Natural killer cell treated with Interleukin-12 subunit alpha and Interleukin-12 subunit beta and Interleukin-15 and Interleukin-18, amount 100 ng/mL, for 72 hours (primary cell): Measurements from ENCODE around the gene DDC. TPM values are rescaled to one million over a fixed set of nuclear protein-coding genes. Genes with fewer than 3 reads are reported as not detected.

ENCODE experiments used
- ATAC-seq, 2 donors: fragments of 150-1000 bp; cut with Tn5 transposase in 1 of 2; sonication (Bioruptor Pico), chemical (Tn5 transposase) in 1 of 2; 2 replicates each; pipeline ENCODE4 v1.10.0; 2021
- DNase-seq: peaks from one replicate; pipeline ENCODE4 v3.0.0; 2022; ENCODE audit warnings: low spot score
- H3K27ac Mint-ChIP-seq, 2 donors: 1 replicate in 1 of 2; 2 replicates in 1 of 2; pipeline ENCODE4 v1.8.0; 2022; ENCODE audit warnings: mixed read lengths in 2 of 2, mild to moderate bottlenecking in 1 of 2, moderate library complexity in 1 of 2
- H3K27me3 Mint-ChIP-seq, 2 donors: 1 replicate in 1 of 2; 2 replicates in 1 of 2; pipeline ENCODE4 v1.8.0; 2022; ENCODE audit warnings: mixed read lengths in 2 of 2
- H3K36me3 Mint-ChIP-seq: one replicate; pipeline ENCODE4 v1.8.0; 2022; ENCODE audit warnings: mixed read lengths
- H3K4me1 Mint-ChIP-seq, 2 donors: 1 replicate in 1 of 2; 2 replicates in 1 of 2; pipeline ENCODE4 v1.8.0; 2022; ENCODE audit warnings: low read depth in 2 of 2, mixed read lengths in 2 of 2, mild to moderate bottlenecking in 1 of 2
- H3K4me3 Mint-ChIP-seq: one replicate; pipeline ENCODE4 v1.8.0; 2022; ENCODE audit warnings: mixed read lengths
- H3K9me3 Mint-ChIP-seq: 2 replicates; pipeline ENCODE4 v1.8.0; 2022; ENCODE audit warnings: mixed read lengths
- total RNA-seq, 2 donors: library from RNA; stranded (reverse); gene quantifications; one replicate each; pipeline ENCODE4 v1.2.3, GENCODE V29; 2022

The DDC gene, protein sequence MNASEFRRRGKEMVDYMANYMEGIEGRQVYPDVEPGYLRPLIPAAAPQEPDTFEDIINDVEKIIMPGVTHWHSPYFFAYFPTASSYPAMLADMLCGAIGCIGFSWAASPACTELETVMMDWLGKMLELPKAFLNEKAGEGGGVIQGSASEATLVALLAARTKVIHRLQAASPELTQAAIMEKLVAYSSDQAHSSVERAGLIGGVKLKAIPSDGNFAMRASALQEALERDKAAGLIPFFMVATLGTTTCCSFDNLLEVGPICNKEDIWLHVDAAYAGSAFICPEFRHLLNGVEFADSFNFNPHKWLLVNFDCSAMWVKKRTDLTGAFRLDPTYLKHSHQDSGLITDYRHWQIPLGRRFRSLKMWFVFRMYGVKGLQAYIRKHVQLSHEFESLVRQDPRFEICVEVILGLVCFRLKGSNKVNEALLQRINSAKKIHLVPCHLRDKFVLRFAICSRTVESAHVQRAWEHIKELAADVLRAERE
- total RNA-seq: not detected

GRCh38 chr7:50564640-50565558, at the start of gene DDC:
Gene DDC (minus strand): TSS chr7:50565405. CDS start chr7:50544085, 21,320 bp downstream.
- Mint-ChIP-seq H3K36me3 (no peaks in the 10 kb centered on the region), H3K4me1 (no peaks in the 10 kb centered on the region), H3K9me3 (no peaks in the 10 kb centered on the region), H3K27ac (no peak within 1 kb of the TSS), H3K4me3 (no peak within 1 kb of the TSS), H3K27me3 (peaks cover 5 to 23% of the 10 kb centered on the region in 2 donors)
- ATAC-seq (no peak), DNase-seq (no peak)

DNA sequence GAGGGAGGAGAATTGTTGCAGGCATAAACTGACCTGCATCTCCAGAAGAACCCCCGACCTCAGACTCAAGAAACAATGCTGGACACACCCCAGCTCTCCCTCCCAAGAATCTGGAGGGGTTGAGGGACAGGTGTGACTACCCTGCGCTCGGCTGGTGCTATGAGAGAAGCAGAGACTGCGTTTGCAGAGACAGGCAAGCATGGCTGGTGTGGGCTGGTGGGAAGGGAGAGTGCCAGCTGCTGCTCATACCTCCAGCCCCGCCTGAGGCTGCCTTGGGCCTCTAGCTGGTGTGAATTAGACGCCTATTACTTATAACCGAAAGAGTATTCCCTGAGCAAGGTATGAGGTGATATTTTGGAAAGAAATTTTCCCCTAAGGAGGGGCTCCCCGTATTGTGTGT, 48.3 kb upstream of the DDC start:
- peaks cover 38 to 46% of the 10 kb centered on the region in 2 donors for H3K4me1 Mint-ChIP-seq
- no peak for ATAC-seq
- H3K27ac Mint-ChIP-seq: no peak overlapping the region
- no peak for DNase-seq
- peaks cover 5% of the 10 kb centered on the region in 2 donors for H3K27me3 Mint-ChIP-seq
- H3K4me3 Mint-ChIP-seq: no peak overlapping the region
- no peaks in the 10 kb centered on the region for H3K9me3 Mint-ChIP-seq
- H3K36me3 Mint-ChIP-seq: no peaks in the 10 kb centered on the region

GRCh38 chr7:50612704-50613103, 47.5 kb upstream of the DDC start:
- Mint-ChIP-seq H3K4me1 (peaks cover 45 to 53% of the 10 kb centered on the region in 2 donors), H3K36me3 (peaks cover 5% of the 10 kb centered on the region), H3K9me3 (peaks cover 3% of the 10 kb centered on the region), H3K4me3 (no peak overlapping the region), H3K27ac (no peak overlapping the region), H3K27me3 (peaks cover 5% of the 10 kb centered on the region in 2 donors)
- ATAC-seq: no peak
- no peak for DNase-seq

- Mint-ChIP-seq H3K27ac (peak overlapping the region; percentile 2 to 6), H3K4me1 (peaks cover 48 to 57% of the 10 kb centered on the region in 2 donors), H3K4me3 (peak overlapping the region; percentile 58), H3K36me3 (peaks cover 9% of the 10 kb centered on the region), H3K27me3 (peaks cover 5% of the 10 kb centered on the region in 2 donors), H3K9me3 (peaks cover 6% of the 10 kb centered on the region)
- ATAC-seq (peak; percentile 87 to 88), DNase-seq (peak; percentile 77)
These were observed 45.5 kb upstream of the DDC start for GRCh38 chr7:50610521-50611277.

GRCh38 chr7:50608196-50608906, 43.1 kb upstream of the DDC start:
- Mint-ChIP-seq H3K27ac (peak overlapping the region; percentile 74 to 92), H3K9me3 (peaks cover 6% of the 10 kb centered on the region), H3K4me1 (peaks cover 38 to 51% of the 10 kb centered on the region in 2 donors), H3K4me3 (peak overlapping the region; percentile 57), H3K27me3 (peaks cover 5% of the 10 kb centered on the region in 2 donors), H3K36me3 (peaks cover 9% of the 10 kb centered on the region)
- DNase-seq (no peak), ATAC-seq (peak; percentile 63 to 73)

- Mint-ChIP-seq H3K27me3 (peaks cover 0 to under 1% of the 10 kb centered on the region in 2 donors), H3K36me3 (peaks cover 9% of the 10 kb centered on the region), H3K9me3 (peaks cover 6% of the 10 kb centered on the region), H3K4me1 (peaks cover 31 to 45% of the 10 kb centered on the region in 2 donors), H3K27ac (peak overlapping the region; percentile 74 to 92), H3K4me3 (peak overlapping the region; percentile 57)
- no peak for ATAC-seq
- DNase-seq: no peak
These were observed 42.4 kb upstream of the DDC start for GRCh38 chr7:50607524-50608125.

- Mint-ChIP-seq H3K36me3 (peaks cover 9% of the 10 kb centered on the region), H3K9me3 (peaks cover 6% of the 10 kb centered on the region), H3K27me3 (peaks cover 2 to 6% of the 10 kb centered on the region in 2 donors), H3K4me1 (peaks cover 19 to 23% of the 10 kb centered on the region in 2 donors), H3K27ac (no peak overlapping the region), H3K4me3 (no peak overlapping the region)
- DNase-seq: no peak
- ATAC-seq: peak in 1 of 2 donors; percentile 52
These were observed 39.9 kb upstream of the DDC start for GRCh38 chr7:50605059-50605458.

DNA sequence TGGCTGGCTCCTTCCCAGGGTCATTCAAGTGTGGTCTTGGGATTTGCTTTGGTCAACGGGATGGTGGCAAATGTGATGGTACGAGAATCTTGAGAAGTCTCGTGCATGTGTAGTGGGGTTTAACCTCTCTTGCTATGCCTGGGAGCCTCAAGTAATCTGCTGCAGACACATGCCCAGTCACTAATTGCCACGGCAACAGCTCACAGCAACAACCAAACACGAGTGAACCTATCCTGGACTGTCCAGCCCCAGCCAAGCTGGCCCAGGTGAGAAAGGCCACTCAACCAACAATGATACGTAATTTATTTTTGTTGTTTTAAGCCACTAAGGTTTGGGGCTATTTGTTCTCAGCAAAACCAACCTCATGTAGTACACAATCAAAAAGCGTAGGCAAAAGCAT, 38.1 kb upstream of the DDC start:
- Mint-ChIP-seq H3K27ac (no peak overlapping the region), H3K4me3 (no peak overlapping the region), H3K36me3 (peaks cover 9% of the 10 kb centered on the region), H3K4me1 (peaks cover 10 to 13% of the 10 kb centered on the region in 2 donors), H3K9me3 (peaks cover 6% of the 10 kb centered on the region), H3K27me3 (peaks cover 6 to 8% of the 10 kb centered on the region in 2 donors)
- ATAC-seq (no peak), DNase-seq (no peak)

GRCh38 chr7:50599385-50599784, 34.2 kb upstream of the DDC start:
- no peaks in the 10 kb centered on the region for H3K36me3 Mint-ChIP-seq
- H3K9me3 Mint-ChIP-seq: no peaks in the 10 kb centered on the region
- no peak overlapping the region for H3K4me3 Mint-ChIP-seq
- H3K4me1 Mint-ChIP-seq: peaks cover 5 to 13% of the 10 kb centered on the region in 2 donors
- peaks cover 8 to 10% of the 10 kb centered on the region in 2 donors for H3K27me3 Mint-ChIP-seq
- ATAC-seq (no peak), DNase-seq (no peak)
- H3K27ac Mint-ChIP-seq: no peak overlapping the region

- H3K4me3 Mint-ChIP-seq: no peak overlapping the region
- H3K27ac Mint-ChIP-seq: no peak overlapping the region
- no peaks in the 10 kb centered on the region for H3K36me3 Mint-ChIP-seq
- H3K27me3 Mint-ChIP-seq: peaks cover 8 to 10% of the 10 kb centered on the region in 2 donors
- no peaks in the 10 kb centered on the region for H3K9me3 Mint-ChIP-seq
- H3K4me1 Mint-ChIP-seq: peaks cover 5 to 14% of the 10 kb centered on the region in 2 donors
- no peak for ATAC-seq
- DNase-seq: no peak
These were observed 33.5 kb upstream of the DDC start for GRCh38 chr7:50598460-50599343.

DNA sequence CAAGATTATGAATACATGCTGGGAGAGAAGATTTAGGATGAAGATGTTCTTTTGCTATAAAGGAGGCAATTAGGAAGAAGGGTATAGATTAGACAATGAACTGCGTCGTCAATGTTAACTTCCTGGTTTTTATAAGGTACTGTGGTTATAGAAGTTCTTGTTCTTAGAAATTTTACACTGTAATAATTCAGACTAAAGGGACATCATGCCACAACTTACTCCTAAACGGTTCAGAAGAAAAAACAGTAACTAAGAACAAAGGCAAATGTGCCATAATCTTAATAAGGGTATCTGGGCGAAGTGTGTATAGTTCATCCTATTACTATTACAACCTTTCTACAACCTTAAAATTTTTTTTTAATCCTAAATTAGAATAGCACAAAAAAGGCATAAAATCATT, 31.3 kb upstream of the DDC start:
- no peak for DNase-seq
- Mint-ChIP-seq H3K36me3 (no peaks in the 10 kb centered on the region), H3K27ac (no peak overlapping the region), H3K9me3 (no peaks in the 10 kb centered on the region), H3K4me1 (peaks cover 5 to 14% of the 10 kb centered on the region in 2 donors), H3K4me3 (no peak overlapping the region), H3K27me3 (peaks cover 8 to 16% of the 10 kb centered on the region in 2 donors)
- ATAC-seq: no peak
